IMR-90 (cell line): ENCODE results near the gene GRM2. TPM values are rescaled to one million over a fixed set of nuclear protein-coding genes. Genes with fewer than 3 reads are reported as not detected.
A peak's percentile ranks its signal among the peaks of the same experiment; 100 is the strongest.

Experiments
- ATAC-seq: fragments of 200-7000 bp; cut with Tn5 transposase; 2 replicates; pipeline ENCODE4 v1.9.1; 2020; ENCODE audit warnings: low read depth, mild to moderate bottlenecking, moderate library complexity
- BruUV-seq: library from RNA; stranded (reverse); fragments of 400-500 nt; replicated peaks from 2 replicates; lab custom pipeline; 2021; lab: Mats Ljungman, UMichigan
- CTCF ChIA-PET: fragments of 300-600 bp; formaldehyde crosslinking; extraction: SDS; loops from one replicate; lab custom pipeline; 2021; ENCODE audit warnings: antibody characterized with exemption; lab: Yijun Ruan, JAX
- POLR2A ChIA-PET: fragments of 300-600 bp; sonication (Branson Sonifier 250); formaldehyde crosslinking; loops from one replicate; lab custom pipeline; 2022; ENCODE audit warnings: antibody characterized with exemption; ENCODE audit not compliant: unreplicated experiment; lab: Charles Lee
- DNase-seq: peaks from one replicate; pipeline ENCODE4 v3.0.0; 2013
- H2AFZ ChIP-seq: replicated peaks from 2 replicates; pipeline ENCODE3; 2013; ENCODE audit warnings: low read length, mild to moderate bottlenecking; ENCODE audit not compliant: poor library complexity
- H2AK5ac ChIP-seq: 2 replicates; pipeline ENCODE4 v1.6.1; 2013; ENCODE audit warnings: low read depth, low read length, inconsistent platforms
- H2AK9ac ChIP-seq: replicated peaks from 2 replicates; pipeline ENCODE3; 2013; ENCODE audit warnings: mild to moderate bottlenecking, low read depth, low read length, moderate library complexity; ENCODE audit not compliant: poor library complexity
- H2BK120ac ChIP-seq: 2 replicates; pipeline ENCODE4 v1.6.1; 2013; ENCODE audit warnings: low read depth, low read length, inconsistent platforms
- H2BK15ac ChIP-seq: 3 replicates; pipeline ENCODE4 v1.6.1; 2013; ENCODE audit warnings: low read depth, low read length, inconsistent platforms
- H2BK20ac ChIP-seq: 2 replicates; pipeline ENCODE4 v1.6.1; 2013; ENCODE audit warnings: low read depth, mild to moderate bottlenecking, inconsistent platforms, low read length, moderate library complexity
- H2BK5ac ChIP-seq: 2 replicates; pipeline ENCODE4 v1.6.1; 2013; ENCODE audit warnings: mild to moderate bottlenecking, low read depth, low read length, inconsistent platforms; ENCODE audit not compliant: poor library complexity, severe bottlenecking
- H3K14ac ChIP-seq: replicated peaks from 2 replicates; pipeline ENCODE4 v1.6.1; 2013; ENCODE audit warnings: low read depth, low read length, inconsistent platforms
- H3K18ac ChIP-seq: 2 replicates; pipeline ENCODE4 v1.6.1; 2013; ENCODE audit warnings: low read depth, low read length, control low read depth
- H3K23ac ChIP-seq: 2 replicates; pipeline ENCODE4 v1.6.1; 2013; ENCODE audit warnings: low read depth, low read length, inconsistent platforms
- H3K27ac ChIP-seq: 2 replicates; pipeline ENCODE4 v1.5.1; 2013; ENCODE audit warnings: mild to moderate bottlenecking, control low read depth, low read length; ENCODE audit not compliant: insufficient read depth
- H3K27me3 ChIP-seq: 2 replicates; pipeline ENCODE4 v1.6.1; 2013; ENCODE audit warnings: low read length; ENCODE audit not compliant: control insufficient read depth, insufficient read depth
- H3K36me3 ChIP-seq: 2 replicates; pipeline ENCODE4 v1.6.1; 2013; ENCODE audit warnings: low read length, mixed read lengths; ENCODE audit not compliant: control insufficient read depth, insufficient read depth
- H3K4ac ChIP-seq: 2 replicates; pipeline ENCODE4 v1.6.1; 2013; ENCODE audit warnings: low read depth, low read length, inconsistent platforms
- H3K4me1 ChIP-seq: 2 replicates; pipeline ENCODE4 v1.6.1; 2013; ENCODE audit warnings: low read length, mixed read lengths; ENCODE audit not compliant: control insufficient read depth, insufficient read depth
- H3K4me2 ChIP-seq: 2 replicates; pipeline ENCODE4 v1.6.1; 2013; ENCODE audit warnings: low read depth, mild to moderate bottlenecking, control low read depth, low read length, moderate library complexity
- H3K4me3 ChIP-seq: 2 replicates; pipeline ENCODE4 v1.5.1; 2013; ENCODE audit warnings: low read depth, mild to moderate bottlenecking, control low read depth, low read length, moderate library complexity; ENCODE audit not compliant: insufficient read depth
- H3K56ac ChIP-seq: 2 replicates; pipeline ENCODE4 v1.6.1; 2013; ENCODE audit warnings: low read length, inconsistent platforms; ENCODE audit not compliant: insufficient read depth; ENCODE audit errors: extremely low read depth
- H3K79me1 ChIP-seq, 2 experiments: 2 replicates each; pipeline ENCODE4 v1.6.1; 2013; ENCODE audit warnings: low read length in 2 of 2, inconsistent platforms in 1 of 2, low read depth in 1 of 2
- H3K9ac ChIP-seq: 2 replicates; pipeline ENCODE4 v1.6.1; 2013; ENCODE audit warnings: low read depth, low read length, control low read depth
- H3K9me1 ChIP-seq: 2 replicates; pipeline ENCODE4 v1.6.1; 2013; ENCODE audit warnings: low read length, inconsistent platforms; ENCODE audit not compliant: insufficient read depth
- H3K9me3 ChIP-seq: 2 replicates; pipeline ENCODE4 v1.6.1; 2013; ENCODE audit warnings: low read length; ENCODE audit not compliant: control insufficient read depth, insufficient read depth
- H4K20me1 ChIP-seq: 2 replicates; pipeline ENCODE4 v1.6.1; 2013; ENCODE audit warnings: low read length, inconsistent platforms; ENCODE audit not compliant: insufficient read depth
- H4K5ac ChIP-seq: 2 replicates; pipeline ENCODE4 v1.6.1; 2013; ENCODE audit warnings: mild to moderate bottlenecking, low read depth, low read length, control low read depth
- H4K8ac ChIP-seq, 2 experiments: 2 replicates each; pipeline ENCODE4 v1.6.1; 2013; ENCODE audit warnings: low read depth in 2 of 2, low read length in 2 of 2, control low read depth in 1 of 2, inconsistent platforms in 1 of 2
- H4K91ac ChIP-seq: 2 replicates; pipeline ENCODE4 v1.6.1; 2013; ENCODE audit warnings: low read depth, low read length, inconsistent platforms; ENCODE audit not compliant: insufficient read depth
- RAD21 ChIP-seq: IDR thresholded peaks from 2 replicates; pipeline ENCODE4 v1.6.1; 2012; ENCODE audit warnings: low read length, improper control_type of control experiment
- WGBS, 2 experiments: methylation state at CpG; one replicate each; pipeline versions ENCODE4 v1.1.5 to v1.1.7; 2013; ENCODE audit warnings: missing lambda C conversion rate in 2 of 2; ENCODE audit not compliant: insufficient read length in 1 of 2; ENCODE audit errors: extremely low coverage in 2 of 2; 5-methylcytosine and 5-hydroxymethylcytosine counted together
- dilution Hi-C: fragments of 300-500 bp; cut with HindIII; formaldehyde crosslinking; loops from one replicate; pipeline ENCODE4 v1.14.3; 2018; ENCODE audit warnings: low sequenced_read_pairs; ENCODE audit not compliant: unreplicated experiment
- in situ Hi-C: fragments of 300-500 bp; cut with MboI; formaldehyde crosslinking; loops from 3 replicates; pipeline ENCODE4 v1.14.3; 2019; ENCODE audit warnings: low sequenced_read_pairs, inconsistent platforms, mixed read lengths
- intact Hi-C: fragments of 100-400 bp; cut with micrococcal nuclease; formaldehyde crosslinking; loops from 2 replicates; pipeline ENCODE4 v1.10.0; 2022
- polyA plus RNA-seq, 3 experiments: library from polyadenylated mRNA; depleted of rRNA; stranded (reverse); fragments of >200 nt; gene quantifications; 2 replicates each; pipeline ENCODE4 v1.2.3, GENCODE V29; 2012; ENCODE audit warnings: low replicate concordance in 1 of 3
- total RNA-seq: library from RNA; depleted of rRNA; stranded (reverse); fragments of >200 nt; gene quantifications from 2 replicates; pipeline ENCODE4 v1.2.3, GENCODE V29; 2012

Gene GRM2
- total and polyA plus RNA-seq, 2 of the 4 experiments (the other 2 are of a cell fraction) = under 0.01 to 0.14 TPM

DNA sequence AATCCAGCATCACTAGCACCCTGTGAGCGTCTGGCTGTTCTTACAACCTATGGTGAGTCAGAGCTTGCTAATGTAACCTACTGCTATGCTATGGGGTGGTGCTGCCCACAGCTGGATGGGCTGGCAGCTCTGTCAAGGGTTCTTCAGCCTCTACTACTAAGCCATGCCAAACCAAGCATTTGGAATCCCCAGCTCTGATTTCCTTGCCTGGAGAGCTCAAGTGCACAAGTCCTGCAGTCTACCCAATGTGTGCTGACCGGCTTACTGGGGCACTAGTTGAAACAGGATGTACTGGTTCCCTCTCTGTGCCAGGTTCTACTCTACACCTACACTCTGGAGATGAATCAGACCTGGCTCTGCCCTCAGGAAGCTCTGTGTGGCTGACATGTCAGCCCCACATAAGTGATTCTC is 31.7 kb upstream of the GRM2 start:
- peaks cover 8% of the 10 kb centered on the region; the same call in 1 of the 2 replicates for H4K20me1 ChIP-seq
- no peak overlapping the region for H3K9ac ChIP-seq
- peaks cover 12 to 71% of the 10 kb centered on the region in 2 experiments; a peak in 3 of 4 replicates for H3K79me1 ChIP-seq
- H3K36me3 ChIP-seq = peaks cover 17% of the 10 kb centered on the region
- H3K9me1 ChIP-seq = peaks cover 12% of the 10 kb centered on the region
- H2BK5ac ChIP-seq = no peak overlapping the region
- H3K56ac ChIP-seq = no peak overlapping the region
- H3K4ac ChIP-seq = no peak overlapping the region
- H3K14ac ChIP-seq = no peak overlapping the region
- CTCF ChIA-PET = interaction anchor here (1.0 to 1.2 kb wide), 2 partner anchors 12 to 173 kb away, joined by 3 to 4 read pairs; no protein-coding TSS in a partner anchor
- peak overlapping the region; percentile 74 for H2AK9ac ChIP-seq
- no peak overlapping the region for H3K23ac ChIP-seq
- no peak overlapping the region for H2BK20ac ChIP-seq
- no CpG with 5 or more reads among the region's 2 CpGs for WGBS, 2 experiments
- no peak overlapping the region for H2BK15ac ChIP-seq
- no peak overlapping the region for H3K18ac ChIP-seq
- BruUV-seq = no TSS peak
- POLR2A ChIA-PET = no interaction called here
- H3K4me2 ChIP-seq = no peak overlapping the region
- H4K5ac ChIP-seq = no peak overlapping the region
- no peak overlapping the region for H3K4me3 ChIP-seq
- TF ChIP-seq RAD21 = no peak
- no peak overlapping the region for H4K8ac ChIP-seq
- ATAC-seq = no peak
- DNase-seq = peak; percentile 60
- no peak overlapping the region for H4K91ac ChIP-seq
- in situ Hi-C loops = loop anchor here (25.0 kb wide), 1 partner anchor 1063 kb away; the partner anchor contains the start of genes CISH and MAPKAPK3
- no peak overlapping the region for H3K27ac ChIP-seq
- no peak overlapping the region for H2BK120ac ChIP-seq
- dilution Hi-C loops = no loop called here
- no peak overlapping the region for H2AK5ac ChIP-seq
- H3K27me3 ChIP-seq = no peaks in the 10 kb centered on the region
- peak overlapping the region; percentile 26 for H2AFZ ChIP-seq
- peaks cover 8% of the 10 kb centered on the region for H3K4me1 ChIP-seq
- intact Hi-C loops = no loop called here
- no peaks in the 10 kb centered on the region for H3K9me3 ChIP-seq
